Smooth muscle cell (in vitro differentiated cells): ENCODE data around the gene TUBB6. TPM values are rescaled to one million over a fixed set of nuclear protein-coding genes. Genes with fewer than 3 reads are reported as not detected.

Source experiments
- DNase-seq: peaks from one replicate; lab custom pipeline; 2025; ENCODE audit not compliant: unreplicated experiment; lab: John Stamatoyannopoulos, UW
- H2AFZ ChIP-seq: fragments of 200-600 bp; sonication (generic); 2 replicates; pipeline ENCODE4 v1.6.0; 2016; ENCODE audit warnings: antibody characterized with exemption, low read depth, mild to moderate bottlenecking
- H3F3A ChIP-seq: fragments of 200-600 bp; sonication (generic); 2 replicates; pipeline ENCODE4 v1.6.0; 2017; ENCODE audit warnings: antibody characterized with exemption, low read depth
- H3K27ac ChIP-seq: fragments of 200-600 bp; sonication (generic); 2 replicates; pipeline ENCODE4 v1.5.1; 2016; ENCODE audit warnings: low read depth, mild to moderate bottlenecking
- H3K27me3 ChIP-seq: fragments of 200-600 bp; sonication (generic); 2 replicates; pipeline ENCODE4 v1.6.1; 2016; ENCODE audit warnings: low read depth, mild to moderate bottlenecking
- H3K36me3 ChIP-seq: fragments of 200-600 bp; sonication (generic); 2 replicates; pipeline ENCODE4 v1.5.1; 2016; ENCODE audit warnings: low read depth
- H3K4me1 ChIP-seq: fragments of 200-600 bp; sonication (generic); 2 replicates; pipeline ENCODE4 v1.5.1; 2016; ENCODE audit warnings: low read depth
- H3K4me2 ChIP-seq: fragments of 200-600 bp; sonication (generic); 2 replicates; pipeline ENCODE4 v1.6.0; 2016; ENCODE audit warnings: mild to moderate bottlenecking
- H3K4me3 ChIP-seq: fragments of 200-600 bp; sonication (generic); 2 replicates; pipeline ENCODE4 v1.5.1; 2016; ENCODE audit warnings: mild to moderate bottlenecking
- H3K79me2 ChIP-seq: fragments of 200-600 bp; sonication (generic); 2 replicates; pipeline ENCODE4 v1.6.0; 2016; ENCODE audit warnings: low read depth, mild to moderate bottlenecking
- H3K9ac ChIP-seq: fragments of 200-600 bp; sonication (generic); 2 replicates; pipeline ENCODE4 v1.6.0; 2016; ENCODE audit warnings: low read depth
- H3K9me3 ChIP-seq: fragments of 200-600 bp; sonication (generic); replicated peaks from 2 replicates; pipeline ENCODE4 v1.5.1; 2016; ENCODE audit warnings: low read depth
- H4K20me1 ChIP-seq: fragments of 200-600 bp; sonication (generic); 2 replicates; pipeline ENCODE4 v1.6.0; 2016; ENCODE audit warnings: low read depth
- CTCF ChIP-seq: fragments of 200-600 bp; sonication (generic); IDR thresholded peaks from 2 replicates; pipeline ENCODE4 v1.5.1; 2017; ENCODE audit warnings: borderline replicate concordance, mild to moderate bottlenecking, antibody characterized with exemption; ENCODE audit not compliant: insufficient read depth, poor library complexity, severe bottlenecking
- WGBS: methylation state at CpG from one replicate; pipeline ENCODE4 v1.1.7; 2016; ENCODE audit warnings: low lambda C conversion rate; 5-methylcytosine and 5-hydroxymethylcytosine counted together
- polyA plus RNA-seq: library from polyadenylated mRNA; unstranded; fragments of >200 nt; fragmentation: Nextera tagmentation; extraction: Ambion mirVana; gene quantifications from 2 replicates; pipeline ENCODE4 v1.2.1, GENCODE V29; 2016
- total RNA-seq: library from RNA; depleted of rRNA; stranded (reverse); fragments of >200 nt; gene quantifications from 2 replicates; pipeline ENCODE4 v1.2.3, GENCODE V29; 2014

Gene TUBB6
- total and polyA plus RNA-seq, 2 experiments from 2014 or later: 359 to 460 TPM

GRCh38 chr18:12309683-12310198, 1.7 kb downstream of the TUBB6 start:
- peak overlapping the region; percentile 98 for H3K4me2 ChIP-seq
- H3K9me3 ChIP-seq: peaks cover 12% of the 10 kb centered on the region
- WGBS: 55% methylated on average over 7 of the region's 7 CpGs
- TF ChIP-seq CTCF: no peak
- H2AFZ ChIP-seq: no peak overlapping the region
- H3K27ac ChIP-seq: peak overlapping the region; percentile 95
- H3K36me3 ChIP-seq: peaks cover 39% of the 10 kb centered on the region
- no peaks in the 10 kb centered on the region for H3K27me3 ChIP-seq
- DNase-seq: no peak
- peaks cover 57% of the 10 kb centered on the region for H4K20me1 ChIP-seq
- H3K4me3 ChIP-seq: peak overlapping the region; percentile 96
- peak overlapping the region; percentile 88 for H3K9ac ChIP-seq
- peaks cover 21% of the 10 kb centered on the region for H3K4me1 ChIP-seq
- H3F3A ChIP-seq: peaks cover 22% of the 10 kb centered on the region
- peaks cover 73% of the 10 kb centered on the region for H3K79me2 ChIP-seq

DNA sequence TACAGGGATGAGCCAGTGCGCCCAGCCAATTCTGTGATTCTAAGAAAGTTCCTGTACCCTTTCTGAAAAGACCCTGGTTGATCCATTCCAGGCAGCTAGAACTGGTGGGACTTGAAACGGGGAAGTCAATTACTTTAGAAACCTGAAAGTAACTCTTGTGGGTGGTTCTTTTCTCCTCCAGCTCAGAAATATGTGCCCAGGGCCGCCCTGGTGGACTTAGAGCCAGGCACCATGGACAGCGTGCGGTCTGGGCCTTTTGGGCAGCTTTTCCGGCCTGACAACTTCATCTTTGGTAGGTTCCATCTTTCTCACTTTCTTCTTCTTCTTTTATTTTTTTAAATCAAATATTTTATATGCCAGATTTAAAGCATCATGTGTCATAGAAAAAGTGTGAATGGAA, 2.7 kb downstream of the TUBB6 start:
- Histone ChIP-seq H3K4me3 (peak overlapping the region; percentile 96), H3K9ac (no peak overlapping the region), H2AFZ (no peak overlapping the region), H3K27ac (peak overlapping the region; percentile 95), H3K36me3 (peaks cover 47% of the 10 kb centered on the region), H4K20me1 (peaks cover 67% of the 10 kb centered on the region), H3K27me3 (no peaks in the 10 kb centered on the region), H3K9me3 (peaks cover 12% of the 10 kb centered on the region), H3K4me2 (peak overlapping the region; percentile 98), H3F3A (peaks cover 26% of the 10 kb centered on the region), H3K79me2 (peaks cover 83% of the 10 kb centered on the region), H3K4me1 (peaks cover 21% of the 10 kb centered on the region)
- 94% methylated on average over 6 of the region's 6 CpGs for WGBS
- TF ChIP-seq CTCF: no peak
- no peak for DNase-seq

GRCh38 chr18:12312976-12313375, 4.9 kb downstream of the TUBB6 start:
- TF ChIP-seq CTCF: no peak
- peaks cover 89% of the 10 kb centered on the region for H4K20me1 ChIP-seq
- H3K9me3 ChIP-seq: peaks cover 12% of the 10 kb centered on the region
- H3K27me3 ChIP-seq: no peaks in the 10 kb centered on the region
- H3K4me2 ChIP-seq: no peak overlapping the region
- H3K4me1 ChIP-seq: peaks cover 7% of the 10 kb centered on the region
- H2AFZ ChIP-seq: no peak overlapping the region
- peak overlapping the region; percentile 46 for H3K27ac ChIP-seq
- H3F3A ChIP-seq: peaks cover 26% of the 10 kb centered on the region
- no peak overlapping the region for H3K4me3 ChIP-seq
- peaks cover 99% of the 10 kb centered on the region for H3K79me2 ChIP-seq
- H3K9ac ChIP-seq: no peak overlapping the region
- no peak for DNase-seq
- H3K36me3 ChIP-seq: peaks cover 47% of the 10 kb centered on the region
